Measurements from ENCODE around the gene SLC35E1. TPM values are rescaled to one million over a fixed set of nuclear protein-coding genes. Genes with fewer than 3 reads are reported as not detected.

SLC35E1 gene
- total RNA-seq, 4 donors from 2014 or later, result 30.6 to 38.1 (median 34.6) TPM

- no peak for TF ChIP-seq CTCF (IDR thresholded peaks at IDR 0.05; ENCODE audit: low read depth)
Observed at GRCh38 chr19:16530540-16531379, 41.5 kb downstream of the SLC35E1 start.

DNA sequence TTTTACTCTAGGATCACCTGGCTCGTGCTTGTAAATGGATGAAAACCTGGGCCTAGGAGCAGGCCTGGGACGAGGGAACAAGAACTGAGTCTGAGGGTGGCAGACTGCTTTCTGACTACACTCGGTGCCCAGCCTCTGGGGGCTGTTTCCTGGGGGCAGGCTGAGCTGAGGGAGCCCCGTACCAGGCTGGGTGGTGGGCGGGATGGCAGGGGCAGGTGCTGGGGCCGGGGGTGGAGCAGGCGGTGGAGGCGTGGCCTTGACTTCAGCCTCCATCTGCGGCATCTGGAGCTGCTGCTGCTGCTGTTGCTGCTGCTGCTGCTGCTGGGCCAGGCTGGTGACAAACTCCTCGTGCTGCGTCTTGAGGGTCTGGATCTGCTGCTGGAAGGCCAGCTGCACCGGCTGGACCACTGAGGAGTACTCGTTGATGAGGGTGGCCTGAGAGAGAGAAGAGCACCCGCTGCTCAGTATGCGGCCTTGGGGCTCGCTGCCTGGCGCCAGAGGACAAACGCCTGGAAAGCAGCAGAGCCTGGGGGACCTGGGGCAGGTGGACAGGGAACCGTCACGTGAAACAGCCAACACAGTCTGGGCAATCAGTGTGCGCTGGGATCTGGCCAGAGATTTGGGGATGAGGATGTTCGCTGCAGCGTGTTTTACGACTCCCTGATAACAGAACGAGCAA lies 42.6 kb downstream of the SLC35E1 start:
- no peak for TF ChIP-seq CTCF (IDR thresholded peaks at IDR 0.05; ENCODE audit: low read depth)

DNA sequence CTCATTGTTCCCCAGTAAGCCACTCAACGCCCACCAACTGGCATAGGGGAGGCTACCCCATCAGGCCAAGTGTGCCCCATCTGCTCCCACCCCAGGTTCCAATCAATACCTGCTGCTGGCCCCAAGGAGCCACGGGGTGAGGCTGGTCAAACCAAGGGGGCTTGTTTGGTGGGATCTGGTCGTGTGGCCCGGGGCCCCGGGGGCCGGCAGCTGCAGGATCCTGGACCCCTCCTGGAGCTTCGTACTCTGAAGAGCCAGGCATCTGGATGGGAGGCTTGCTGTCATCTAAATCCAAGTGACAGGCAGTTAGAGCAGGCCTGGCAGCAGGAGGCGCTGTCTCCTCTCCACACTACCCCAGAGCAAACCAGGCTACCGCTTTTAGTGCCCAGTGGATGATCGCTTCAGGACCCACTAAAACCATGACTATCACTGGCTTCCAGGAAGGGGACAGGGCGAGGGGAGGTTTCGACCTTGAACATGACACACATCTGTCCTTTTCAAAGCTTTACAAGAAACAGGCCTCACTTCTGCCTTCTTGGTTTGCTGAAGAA lies 44.2 kb downstream of the SLC35E1 start:
- no peak for TF ChIP-seq CTCF (IDR thresholded peaks at IDR 0.05; ENCODE audit: low read depth)

DNA sequence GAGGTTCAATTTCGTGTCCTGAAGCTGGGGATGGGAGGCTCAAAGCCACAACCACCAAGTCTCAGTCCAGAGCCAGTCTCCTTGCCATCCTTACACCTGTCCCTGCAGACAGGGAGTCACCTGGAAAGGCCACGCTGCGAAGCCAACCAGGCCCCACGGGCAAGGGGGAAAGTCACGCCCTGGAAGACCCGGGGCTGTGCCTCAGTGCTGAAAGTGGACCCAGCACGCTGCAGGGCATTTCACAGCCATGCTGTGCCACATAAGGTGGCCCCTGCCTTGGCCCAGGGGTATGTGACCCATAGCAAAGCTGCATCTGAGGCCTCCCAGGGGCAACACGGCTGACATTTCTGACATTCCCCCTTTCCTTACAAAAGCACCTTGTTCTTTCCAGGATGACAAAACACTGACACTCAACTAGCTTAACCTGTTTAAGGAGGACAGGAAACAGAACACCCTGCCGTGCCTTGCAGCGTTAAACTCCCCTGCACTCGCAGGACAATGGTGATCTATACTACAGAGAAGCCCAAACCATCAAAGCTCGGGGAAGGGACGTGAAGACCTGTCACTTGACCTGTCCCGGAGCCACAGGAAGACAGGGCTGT lies 44.8 kb downstream of the SLC35E1 start:
- no peak for TF ChIP-seq CTCF (IDR thresholded peaks at IDR 0.05; ENCODE audit: low read depth)

DNA sequence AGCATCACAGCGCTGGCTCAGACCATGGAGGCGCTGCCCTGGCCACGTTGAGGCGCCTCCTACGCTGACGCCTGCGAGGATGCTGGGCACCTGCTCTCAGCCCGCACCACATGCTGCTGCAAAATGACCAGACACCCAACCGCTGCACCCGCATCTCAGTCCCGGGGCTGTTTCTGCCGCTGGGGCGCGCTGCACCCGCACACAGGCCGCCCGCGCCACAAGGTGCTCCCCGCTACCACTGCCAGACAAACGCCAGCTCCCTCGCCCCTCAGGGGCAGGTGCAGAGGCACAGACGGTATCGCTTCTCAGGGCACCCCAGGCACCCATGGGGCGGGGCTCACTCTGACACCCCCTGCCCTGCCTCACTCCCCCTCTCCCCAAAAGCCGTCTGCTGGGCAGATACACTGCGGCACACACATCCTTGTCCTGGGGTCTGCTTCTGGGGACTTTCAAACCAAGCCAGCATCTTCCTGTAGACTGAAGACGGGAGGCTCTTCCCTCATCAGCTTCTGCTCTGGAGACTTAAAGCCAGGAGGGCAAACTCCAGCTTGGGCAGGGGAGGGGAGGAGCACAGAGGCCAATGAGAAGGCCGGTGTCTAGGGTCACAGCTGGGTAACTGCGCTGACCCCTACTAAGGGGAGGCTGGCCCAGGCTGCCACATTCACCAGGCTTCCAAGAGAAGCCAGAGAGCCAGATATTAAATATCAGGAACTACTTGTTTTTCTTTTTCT lies 46.3 kb downstream of the SLC35E1 start:
- TF ChIP-seq CTCF (IDR thresholded peaks at IDR 0.05; ENCODE audit: low read depth), result no peak

DNA sequence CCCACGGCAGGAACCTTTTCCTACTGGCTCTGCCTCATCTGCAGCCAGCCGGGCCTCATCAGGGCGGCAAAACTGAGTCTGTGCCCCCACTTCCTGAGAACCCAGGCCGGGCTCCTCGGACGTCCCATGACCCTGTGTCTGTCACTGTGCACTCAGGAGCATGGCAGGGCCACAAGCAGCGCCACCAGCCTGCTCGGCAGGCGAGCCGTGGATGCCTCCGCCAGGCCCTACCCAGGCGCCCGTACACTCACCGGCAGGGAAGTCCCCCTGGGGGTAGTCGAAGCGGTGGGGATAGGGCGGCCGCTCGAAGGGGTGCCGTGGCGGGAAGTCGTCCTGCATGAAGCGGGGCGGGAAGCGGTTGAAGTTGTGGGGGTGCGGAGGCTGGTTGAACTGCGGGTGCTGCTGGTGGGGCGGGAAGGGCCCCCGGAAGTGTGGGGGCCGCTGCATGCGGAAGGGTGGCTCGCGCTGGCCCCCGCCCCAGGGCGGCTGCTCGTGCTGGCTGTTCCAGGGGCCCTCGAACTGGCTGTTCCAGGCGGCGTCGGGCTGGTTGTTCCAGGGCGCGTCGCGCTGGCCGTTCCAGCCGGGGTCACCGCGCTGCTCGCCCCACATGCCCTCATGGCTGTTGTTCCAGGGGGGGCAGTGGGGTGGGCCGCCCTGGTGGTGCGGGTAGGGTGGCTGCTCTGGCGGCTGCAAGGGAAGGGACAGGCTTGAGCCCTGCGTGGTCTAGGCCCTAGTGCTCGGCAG lies 47.1 kb downstream of the SLC35E1 start:
- no peak for TF ChIP-seq CTCF (IDR thresholded peaks at IDR 0.05; ENCODE audit: low read depth)

All from subcutaneous adipose tissue (tissue), 4 donors.